ENCODE measurements around the gene FBXO7.

Gene FBXO7

DNA sequence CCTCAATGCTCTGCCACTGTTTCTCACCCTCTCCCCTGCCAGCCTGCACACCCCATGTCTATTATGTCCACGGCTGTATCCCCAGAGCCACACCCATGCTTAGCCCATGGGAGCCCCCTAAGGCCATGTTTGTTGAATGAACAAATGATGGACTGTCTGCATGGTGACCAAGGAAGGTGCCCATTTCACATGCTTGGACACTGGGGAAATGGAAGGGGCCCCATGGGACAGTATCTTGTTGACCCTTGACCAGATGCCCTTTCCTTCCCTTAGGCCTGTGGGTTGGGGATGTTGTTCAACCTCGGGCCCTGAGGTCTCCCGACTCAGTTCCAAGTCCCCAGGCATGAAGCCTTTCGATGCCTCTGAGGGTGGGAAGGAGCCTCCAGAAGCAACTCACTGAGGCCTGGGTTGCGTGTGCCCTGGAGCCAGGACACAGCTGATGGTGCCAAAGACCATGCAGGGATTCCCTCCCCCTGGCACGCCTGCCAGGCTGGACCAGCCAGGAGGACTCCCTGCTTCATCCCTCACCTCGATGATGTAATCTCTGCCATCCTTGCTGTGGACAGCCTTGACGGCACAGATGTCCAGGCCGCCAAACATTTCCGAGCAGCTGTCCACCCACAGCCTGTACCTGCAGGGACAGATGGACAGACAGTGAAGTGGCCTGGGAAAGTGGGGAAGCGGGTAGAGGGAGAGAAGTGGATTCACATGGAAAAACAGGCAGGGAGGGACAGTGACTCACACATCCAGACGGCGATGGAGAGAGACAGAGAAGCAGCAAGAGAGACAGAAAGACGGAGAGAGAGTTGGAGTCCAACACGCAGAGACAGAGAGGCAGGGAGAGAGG, 58.9 kb downstream of the FBXO7 start:
- DNase-seq: no peak

DNA sequence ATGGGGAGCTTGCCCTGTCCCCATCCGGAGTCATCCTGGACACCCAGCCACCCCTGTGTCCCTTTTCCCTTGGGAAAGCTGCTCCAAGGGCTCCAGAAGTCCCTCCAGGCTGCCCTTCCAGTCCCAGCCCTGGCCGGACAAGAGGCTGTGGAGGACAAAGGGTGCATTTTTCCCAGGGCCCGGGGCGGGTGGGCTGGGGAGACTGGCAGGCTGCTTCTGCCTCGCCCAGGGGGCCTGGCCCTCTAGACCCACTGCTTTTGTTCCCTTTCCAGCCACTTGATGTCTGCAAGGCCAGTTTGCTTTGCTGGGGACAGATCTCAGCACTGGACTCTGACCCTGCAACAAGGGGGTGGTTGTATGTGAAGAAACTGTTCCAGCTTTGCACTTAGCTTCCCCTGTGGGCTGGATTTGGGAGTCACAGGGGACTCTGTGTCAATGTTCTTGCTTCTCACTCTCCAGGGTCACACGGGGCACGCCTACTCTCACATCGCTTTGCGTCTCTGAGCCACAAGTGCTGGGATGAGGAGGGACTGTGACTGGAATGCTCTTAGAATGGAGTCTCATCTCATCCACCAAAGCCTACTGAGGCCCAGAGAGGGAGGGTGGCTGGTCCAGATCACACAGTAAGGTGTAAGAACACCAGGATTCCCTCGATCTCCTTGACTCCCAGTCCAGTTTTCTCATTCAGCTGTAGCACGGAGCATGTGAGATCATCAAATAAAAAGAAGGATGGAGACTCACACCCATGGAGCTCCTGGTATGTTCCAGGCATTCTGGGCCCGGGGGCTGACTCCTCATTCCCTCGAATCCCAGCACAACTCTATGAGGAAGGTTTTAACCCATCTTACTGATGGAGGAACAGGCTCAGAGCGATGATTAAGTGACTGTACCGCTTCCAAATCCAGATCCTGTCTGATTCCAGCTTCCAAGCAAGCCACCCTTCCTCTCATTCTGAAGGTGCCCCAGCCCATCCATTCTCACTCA, 59.9 kb downstream of the FBXO7 start:
- no peak for DNase-seq

DNA sequence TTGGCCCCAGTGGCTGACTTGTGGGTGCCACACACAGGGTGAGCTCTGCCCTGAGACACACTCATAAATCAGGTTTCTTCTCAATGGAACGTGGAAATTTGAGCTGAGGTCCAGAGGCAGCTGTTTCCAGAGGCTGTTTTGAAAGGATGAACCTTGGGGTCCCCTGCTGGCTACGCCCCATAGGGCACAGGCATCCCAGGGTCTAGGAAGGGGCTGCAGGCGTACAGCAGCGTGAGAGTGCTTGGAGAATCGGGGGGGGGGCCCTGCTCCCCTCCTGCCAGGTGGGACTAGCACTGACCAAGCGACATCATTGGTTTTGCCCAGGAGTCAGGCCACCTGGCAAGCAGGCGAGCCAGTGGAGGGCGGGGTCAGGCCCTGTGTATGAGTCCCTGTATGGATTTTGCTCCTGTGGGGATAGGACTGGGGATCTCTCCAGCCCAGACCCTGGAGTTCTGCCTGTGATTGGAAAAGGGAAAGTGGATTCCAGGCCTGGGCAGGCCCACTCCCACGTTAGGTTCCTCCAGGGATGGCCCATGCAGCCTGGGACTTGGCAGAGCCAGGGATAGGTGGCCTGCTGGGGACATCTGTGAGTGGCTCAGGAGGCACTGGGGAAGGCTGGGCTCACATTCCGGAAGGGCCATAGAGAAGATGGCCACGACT, 61.0 kb downstream of the FBXO7 start:
- DNase-seq: no peak

DNA sequence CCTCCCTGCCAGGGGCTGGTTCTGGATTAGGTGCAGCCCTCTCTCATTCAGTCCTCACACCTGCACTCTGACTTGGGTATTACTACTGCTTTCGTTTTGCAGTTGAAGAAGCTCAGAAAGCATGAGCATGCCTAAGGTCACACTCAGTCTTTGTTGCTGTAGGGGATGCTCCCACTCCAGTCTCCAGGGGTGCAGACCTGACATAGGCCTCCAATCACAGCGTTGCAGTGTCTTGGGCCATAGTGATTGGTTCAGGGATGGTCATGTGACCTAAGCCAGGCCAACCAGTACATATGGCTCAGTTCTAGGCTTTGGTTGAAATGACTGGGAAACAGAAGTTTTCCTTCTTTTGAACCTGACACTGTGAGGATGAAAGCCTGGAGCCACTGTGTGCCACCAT, 61.7 kb downstream of the FBXO7 start:
- no peak for DNase-seq

DNA sequence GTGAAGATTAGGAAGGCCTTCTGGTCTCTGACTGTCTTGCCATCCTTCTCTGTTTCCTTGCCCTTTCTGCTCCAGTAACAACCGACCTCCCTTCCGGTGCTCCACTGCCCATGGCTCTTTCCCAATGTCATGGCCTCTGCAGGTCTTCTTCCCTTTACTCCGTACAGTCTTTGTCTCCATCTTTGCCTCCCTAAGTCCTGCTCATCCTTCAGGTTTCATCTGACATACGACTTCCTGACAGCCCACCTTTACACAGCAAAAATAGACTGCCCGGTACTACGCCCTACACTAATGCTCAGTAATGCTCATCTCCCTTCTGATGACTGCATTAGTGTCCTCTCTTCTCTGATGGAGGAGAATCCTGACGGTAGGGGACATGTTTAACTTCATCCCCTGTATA, 63.9 kb downstream of the FBXO7 start:
- DNase-seq: no peak

DNA sequence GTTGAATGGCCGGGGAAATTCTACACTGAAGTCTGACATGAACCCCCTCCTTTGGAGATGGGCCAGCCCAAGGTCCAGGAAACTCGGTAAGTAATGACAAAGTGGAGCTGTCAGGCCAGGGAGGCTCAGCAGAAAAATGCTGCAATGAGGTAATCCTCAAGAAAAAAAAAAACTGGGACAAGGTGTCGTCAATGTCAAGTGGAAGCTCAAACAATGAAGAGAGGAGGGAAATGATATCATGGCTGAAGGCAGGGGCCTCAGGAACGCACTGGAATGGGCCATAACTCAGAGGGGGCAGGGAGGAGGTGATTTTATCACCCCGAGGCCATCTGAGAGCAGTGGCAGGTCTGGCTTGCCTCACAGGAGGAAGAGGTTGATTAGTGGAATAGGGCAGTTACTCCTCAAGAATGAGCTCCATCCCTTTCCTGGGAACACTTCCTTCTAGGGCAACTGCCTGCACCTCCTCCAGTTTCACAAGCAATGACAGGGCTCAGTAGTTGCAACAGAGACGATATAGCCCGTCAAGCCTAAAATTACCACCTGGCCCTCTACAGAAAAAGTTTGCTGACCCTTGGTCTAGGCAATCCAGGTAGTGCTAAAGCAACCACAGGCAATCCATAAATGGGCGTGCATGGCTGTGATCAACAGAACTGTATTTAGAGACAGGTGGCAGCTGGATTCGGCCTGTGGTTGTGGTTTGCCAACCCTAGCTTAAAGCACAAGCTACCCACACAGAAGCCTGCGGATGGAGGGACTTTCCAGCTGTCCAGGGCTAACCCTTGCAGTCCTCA, 65.2 kb downstream of the FBXO7 start:
- DNase-seq: no peak

DNA sequence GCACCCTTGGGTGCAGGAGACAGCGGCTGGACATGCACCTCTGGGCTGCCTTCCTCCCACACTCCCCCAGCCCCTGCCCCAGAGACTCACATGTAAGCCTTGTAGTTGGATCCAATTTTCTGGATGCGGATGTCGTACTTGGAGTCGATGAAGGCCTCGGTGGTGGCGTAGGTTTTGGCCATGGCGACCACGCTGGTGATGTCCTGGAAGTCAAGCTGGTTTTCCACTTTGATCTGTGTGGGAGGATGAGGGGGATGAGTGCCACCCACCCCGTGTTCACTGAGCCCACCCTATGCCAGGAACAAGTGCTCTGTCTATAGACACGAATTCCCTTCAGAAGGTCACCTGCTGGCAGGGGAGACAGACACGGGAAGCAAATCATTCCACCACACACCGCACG, 66.9 kb downstream of the FBXO7 start:
- DNase-seq: no peak

DNA sequence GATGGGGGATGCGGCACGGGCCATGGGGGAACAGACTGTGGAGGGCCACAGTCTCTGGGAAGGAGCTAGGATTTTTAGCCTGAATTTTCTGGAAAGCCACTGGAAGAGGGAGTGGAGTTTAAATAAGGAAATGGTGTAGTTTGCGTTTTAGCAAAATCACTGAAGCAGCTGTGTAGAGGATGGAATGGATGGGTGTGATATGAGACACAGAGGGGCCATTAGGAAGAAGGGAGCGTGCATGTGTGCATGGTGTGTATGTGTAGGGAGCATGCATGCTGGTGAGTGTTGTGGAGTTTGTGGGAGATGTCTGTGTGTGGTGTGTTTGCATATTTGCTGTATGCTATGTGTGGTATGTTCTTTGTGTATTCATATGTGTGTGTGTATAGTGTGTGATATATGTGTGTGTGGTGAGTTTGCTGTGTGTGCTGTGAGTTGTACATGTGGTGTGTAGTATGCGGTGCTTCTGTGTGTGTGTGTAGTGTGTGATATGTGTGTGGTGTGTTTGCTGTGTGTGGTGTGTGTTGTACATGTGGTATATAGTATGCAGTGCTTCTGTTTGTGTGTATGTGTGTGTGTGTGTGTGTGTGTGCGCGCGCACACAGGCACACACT, 67.6 kb downstream of the FBXO7 start:
- DNase-seq: no peak

DNA sequence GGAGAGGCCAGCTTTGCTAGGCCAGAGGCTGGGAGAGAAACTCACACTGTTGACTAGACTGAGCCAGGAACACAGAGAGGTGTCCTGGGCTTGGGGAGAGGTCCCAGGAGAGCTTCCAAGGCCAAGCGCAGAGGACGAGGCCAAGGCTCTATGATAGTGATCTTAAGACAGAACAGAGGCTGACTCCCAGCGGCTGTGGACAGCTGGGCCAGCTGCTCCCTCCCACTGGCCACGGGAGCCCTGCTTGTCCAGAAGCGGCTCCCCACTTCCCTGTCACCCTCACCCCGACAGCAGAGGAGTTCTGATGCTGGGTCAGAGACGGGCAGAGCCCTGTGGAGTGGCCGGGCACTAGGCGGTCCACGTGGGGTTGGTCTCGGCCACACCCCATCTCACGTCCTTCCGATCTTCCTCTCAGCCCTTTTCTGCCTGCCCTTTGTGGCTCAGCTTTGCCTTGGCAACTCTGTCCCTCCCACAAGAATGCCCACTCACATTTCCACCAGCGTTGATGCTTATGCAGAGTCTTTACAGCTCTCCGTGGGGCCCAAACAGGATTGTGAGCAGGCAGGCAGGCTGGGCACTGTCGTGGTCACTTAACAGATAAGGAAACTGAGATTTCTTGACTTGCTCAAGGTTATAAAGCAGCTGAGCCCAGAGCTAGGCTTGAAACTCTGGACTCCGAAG, 68.2 kb downstream of the FBXO7 start:
- no peak for DNase-seq

DNA sequence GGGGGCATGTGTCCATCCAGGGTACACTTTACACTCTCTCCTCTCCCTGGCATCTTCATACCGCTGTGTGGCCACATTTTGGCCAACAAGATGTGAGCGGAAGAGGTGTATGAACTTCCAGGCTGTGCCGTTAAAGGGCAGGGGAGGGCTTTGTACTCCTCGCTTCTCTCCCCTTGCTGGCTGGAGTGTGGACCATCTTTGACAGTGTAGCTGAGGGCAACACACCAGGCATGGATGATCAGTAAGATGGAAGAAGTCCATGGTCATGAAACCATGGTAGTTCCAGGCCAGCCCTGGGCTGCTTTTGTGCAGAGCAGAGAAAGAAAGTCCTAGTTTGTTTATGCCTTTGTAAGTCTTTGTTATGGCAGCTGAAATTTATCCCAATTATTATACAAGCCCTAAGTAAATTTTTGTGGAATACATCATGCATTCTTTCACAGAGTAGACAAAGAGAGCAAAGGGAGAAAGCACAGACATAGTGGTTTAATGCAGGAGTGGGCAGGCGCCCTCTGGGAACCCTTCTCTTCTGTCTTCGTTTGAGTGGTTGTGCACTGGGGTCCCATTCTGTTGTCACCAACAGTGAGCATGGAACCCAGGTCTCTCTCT, 70.4 kb downstream of the FBXO7 start:
- no peak for DNase-seq

DNA sequence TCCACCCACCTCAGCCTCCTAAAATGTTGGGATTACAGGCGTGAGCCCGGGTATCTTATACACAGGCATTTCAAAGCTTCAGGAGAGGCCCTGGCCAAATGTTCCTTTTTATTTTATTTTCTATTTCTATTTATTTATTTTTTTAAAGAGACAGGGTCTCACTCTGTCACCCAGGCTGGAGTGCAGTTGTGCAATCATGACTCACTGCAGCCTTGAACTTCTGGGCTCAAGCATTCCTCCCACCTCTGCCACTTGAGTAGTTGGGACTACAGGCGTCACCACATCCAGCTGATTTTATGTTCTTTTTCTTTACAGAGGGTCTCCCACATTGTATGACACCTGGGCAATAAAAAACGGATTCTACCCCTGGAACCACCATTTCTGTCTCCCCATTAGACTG, 71.2 kb downstream of the FBXO7 start:
- DNase-seq: no peak

DNA sequence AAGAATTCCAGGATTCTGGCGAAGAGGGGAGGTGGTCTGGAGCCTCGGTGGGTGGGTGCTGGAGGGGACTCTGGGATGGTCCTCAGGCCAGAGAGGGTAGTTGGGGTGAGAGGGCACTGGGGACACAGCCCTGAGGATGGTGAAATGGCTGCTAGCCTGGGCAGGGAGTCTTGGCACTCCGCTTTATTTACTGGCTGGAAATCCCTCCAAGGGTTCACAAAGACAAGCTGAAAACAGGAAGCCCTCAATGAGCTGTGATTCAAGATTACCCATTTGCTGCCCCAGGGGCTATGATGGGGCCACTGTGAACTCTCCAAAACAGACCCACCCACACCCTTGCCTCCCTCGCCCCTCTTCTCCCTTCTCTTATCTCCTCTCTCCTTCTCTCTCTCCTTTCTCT, 71.9 kb downstream of the FBXO7 start:
- DNase-seq: peak; percentile 9

DNA sequence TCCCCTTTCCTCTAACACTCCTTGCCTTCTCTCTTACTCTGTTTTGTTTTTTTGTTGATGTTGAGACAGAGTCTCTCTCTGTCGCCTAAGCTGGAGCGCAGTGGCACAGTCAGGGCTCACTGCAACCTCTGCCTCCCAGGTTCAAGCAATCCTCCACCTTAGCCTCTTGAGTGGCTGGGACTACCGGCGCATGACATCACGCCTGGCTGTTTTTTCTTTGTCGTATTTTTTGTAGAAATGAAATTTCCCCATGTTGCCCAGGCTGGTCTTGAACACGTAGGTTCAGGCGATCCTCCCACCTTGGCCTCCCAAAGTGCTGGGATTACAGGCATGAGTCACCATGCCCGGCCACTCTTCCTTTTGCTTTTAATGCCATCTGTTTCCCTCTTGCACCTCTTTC, 72.3 kb downstream of the FBXO7 start:
- no peak for DNase-seq

DNA sequence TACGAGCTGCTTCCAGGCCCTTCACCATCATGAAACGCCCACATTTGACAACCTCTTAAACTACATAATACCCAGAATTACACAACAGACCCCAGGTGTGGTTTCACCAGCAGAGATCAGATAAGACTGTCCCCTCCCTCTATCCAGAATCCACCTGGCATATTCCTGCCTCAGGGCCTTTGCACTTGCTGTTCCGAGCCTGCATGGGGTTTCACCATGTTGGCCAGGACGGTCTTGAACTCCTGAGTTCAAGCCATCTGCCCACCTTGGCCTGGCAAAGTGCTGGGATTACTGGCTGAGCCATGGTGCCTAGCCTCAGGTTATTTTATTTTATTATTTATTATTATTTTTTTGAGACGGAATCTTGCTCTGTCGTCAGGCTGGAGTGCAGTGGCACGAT, 73.4 kb downstream of the FBXO7 start:
- no peak for DNase-seq

Measured in NCI-H226 (cell line).